Measurements from ENCODE around the gene NBEAL2. TPM values are rescaled to one million over a fixed set of nuclear protein-coding genes. Genes with fewer than 3 reads are reported as not detected.

The NBEAL2 gene
- total and polyA plus RNA-seq, 2 of the 4 experiments (the other 2 are of a cell fraction), result 2.2 to 12.5 TPM

- no peak overlapping the region for H4K91ac ChIP-seq (ENCODE audit: insufficient read depth, low read depth, low read length)
- H3K18ac ChIP-seq (ENCODE audit: low read depth, low read length), result no peak overlapping the region
- H4K5ac ChIP-seq (ENCODE audit: low read depth, low read length), result no peak overlapping the region
- CTCF ChIA-PET, result interaction anchor here (0.6 kb wide), 1 partner anchor 27 kb away, joined by 3 read pairs; no protein-coding TSS in a partner anchor
- no peak overlapping the region for H3K14ac ChIP-seq (replicated peaks; ENCODE audit: low read depth, low read length)
- dilution Hi-C loops (cut with HindIII; ENCODE audit: low sequenced_read_pairs, unreplicated experiment) (no loop called here), intact Hi-C loops (cut with micrococcal nuclease) (no loop called here), in situ Hi-C loops (cut with MboI; ENCODE audit: low sequenced_read_pairs) (no loop called here)
- H3K36me3 ChIP-seq (ENCODE audit: control insufficient read depth, insufficient read depth, low read length), result peaks cover 25% of the 10 kb centered on the region
- no peak for DNase-seq
- no TSS peak for BruUV-seq (replicated peaks)
- H2BK120ac ChIP-seq (ENCODE audit: low read depth, low read length), result no peak overlapping the region
- H3K4me3 ChIP-seq (ENCODE audit: insufficient read depth, low read depth, low read length), result no peak overlapping the region
- POLR2A ChIA-PET (ENCODE audit: unreplicated experiment), result no interaction called here
- no peak overlapping the region for H3K27ac ChIP-seq (ENCODE audit: insufficient read depth, low read length)
- no peaks in the 10 kb centered on the region for H3K27me3 ChIP-seq (ENCODE audit: control insufficient read depth, insufficient read depth, low read length)
- peaks cover 34% of the 10 kb centered on the region for H3K9me1 ChIP-seq (ENCODE audit: insufficient read depth, low read length)
- H4K20me1 ChIP-seq (ENCODE audit: insufficient read depth, low read length), result peaks cover 34% of the 10 kb centered on the region
- no peaks in the 10 kb centered on the region for H3K9me3 ChIP-seq (ENCODE audit: control insufficient read depth, insufficient read depth, low read length)
- no peak overlapping the region for H4K8ac ChIP-seq (ENCODE audit: low read depth in 2 of 2, low read length in 2 of 2)
- TF ChIP-seq MXI1 (IDR thresholded peaks at IDR 0.05; ENCODE audit: borderline replicate concordance, low read depth, low read length) (no peak), BHLHE40 (IDR thresholded peaks at IDR 0.05; ENCODE audit: low read depth, low read length) (no peak), RFX5 (IDR thresholded peaks at IDR 0.05; ENCODE audit: low read depth, low read length) (no peak), ELK1 (IDR thresholded peaks at IDR 0.05; ENCODE audit: borderline replicate concordance, low read depth, low read length) (no peak), POLR2A (IDR thresholded peaks at IDR 0.05; ENCODE audit: low read depth, low read length) (no peak), CHD1 (IDR thresholded peaks at IDR 0.05; ENCODE audit: low read depth, low read length) (no peak), MAFK (IDR thresholded peaks at IDR 0.05; ENCODE audit: low read depth, low read length) (no peak), USF2 (IDR thresholded peaks at IDR 0.05; ENCODE audit: low read depth, low read length) (no peak), NFE2L2 (IDR thresholded peaks at IDR 0.05; ENCODE audit: low read depth, low read length) (no peak), RCOR1 (IDR thresholded peaks at IDR 0.05; ENCODE audit: insufficient replicate concordance, low read length) (no peak), RAD21 (IDR thresholded peaks at IDR 0.05; ENCODE audit: low read length) (no peak), SMC3 (IDR thresholded peaks at IDR 0.05; ENCODE audit: low read depth, low read length) (no peak), MAZ (IDR thresholded peaks at IDR 0.05; ENCODE audit: borderline replicate concordance, low read depth, low read length) (no peak), FOS (IDR thresholded peaks at IDR 0.05; ENCODE audit: low read depth, low read length) (no peak), CTCF (conservative IDR thresholded peaks at IDR 0.05; ENCODE audit: low read depth, low read length) (no peak), CEBPB (IDR thresholded peaks at IDR 0.05; ENCODE audit: low read depth, low read length) (no peak)
- 0 out of 2 replicates have a peak overlapping the region, but pooled peaks have one; percentile 18 for H3K23ac ChIP-seq (ENCODE audit: low read depth, low read length)
- no peak for ATAC-seq (ENCODE audit: low read depth)
- no peak overlapping the region for H2BK5ac ChIP-seq (ENCODE audit: low read depth, low read length, poor library complexity, severe bottlenecking)
- no peak overlapping the region for H2AFZ ChIP-seq (replicated peaks; ENCODE audit: low read length, poor library complexity)
- H3K4me1 ChIP-seq (ENCODE audit: control insufficient read depth, insufficient read depth, low read length), result peaks cover 21% of the 10 kb centered on the region
- no peak overlapping the region for H2BK20ac ChIP-seq (ENCODE audit: low read depth, low read length)
- no peak overlapping the region for H2AK5ac ChIP-seq (ENCODE audit: low read depth, low read length)
- H3K4me2 ChIP-seq (ENCODE audit: low read depth, low read length), result no peak overlapping the region
- H3K56ac ChIP-seq (ENCODE audit: extremely low read depth, insufficient read depth, low read length), result no peak overlapping the region
- no peak overlapping the region for H2BK15ac ChIP-seq (ENCODE audit: low read depth, low read length)
- H2AK9ac ChIP-seq (replicated peaks; ENCODE audit: low read depth, low read length, poor library complexity), result no peak overlapping the region
- no peak overlapping the region for H3K9ac ChIP-seq (ENCODE audit: low read depth, low read length)
- no peak overlapping the region; the same call in 1 of the 2 replicates for H3K4ac ChIP-seq (ENCODE audit: low read depth, low read length)
- peaks cover 32 to 83% of the 10 kb centered on the region in 2 experiments for H3K79me1 ChIP-seq (ENCODE audit: low read depth in 1 of 2, low read length in 2 of 2)
Measured at GRCh38 chr3:47018269-47018611, 38.8 kb downstream of the NBEAL2 start.
